ENCODE measurements around the gene FAM210B.
A peak's percentile ranks its signal among the peaks of the same experiment; 100 is the strongest.
"Not testable (repeated sequence)": the region's sequence is repeated elsewhere in the genome, so short reads cannot be mapped to it uniquely, and the experiment has no call there.

The FAM210B gene

GRCh38 chr20:56393653-56394052 is 34.9 kb downstream of the FAM210B start:
- no peak for DNase-seq

- DNase-seq, result no peak
Measured at GRCh38 chr20:56395166-56395565, 36.4 kb downstream of the FAM210B start.

DNA sequence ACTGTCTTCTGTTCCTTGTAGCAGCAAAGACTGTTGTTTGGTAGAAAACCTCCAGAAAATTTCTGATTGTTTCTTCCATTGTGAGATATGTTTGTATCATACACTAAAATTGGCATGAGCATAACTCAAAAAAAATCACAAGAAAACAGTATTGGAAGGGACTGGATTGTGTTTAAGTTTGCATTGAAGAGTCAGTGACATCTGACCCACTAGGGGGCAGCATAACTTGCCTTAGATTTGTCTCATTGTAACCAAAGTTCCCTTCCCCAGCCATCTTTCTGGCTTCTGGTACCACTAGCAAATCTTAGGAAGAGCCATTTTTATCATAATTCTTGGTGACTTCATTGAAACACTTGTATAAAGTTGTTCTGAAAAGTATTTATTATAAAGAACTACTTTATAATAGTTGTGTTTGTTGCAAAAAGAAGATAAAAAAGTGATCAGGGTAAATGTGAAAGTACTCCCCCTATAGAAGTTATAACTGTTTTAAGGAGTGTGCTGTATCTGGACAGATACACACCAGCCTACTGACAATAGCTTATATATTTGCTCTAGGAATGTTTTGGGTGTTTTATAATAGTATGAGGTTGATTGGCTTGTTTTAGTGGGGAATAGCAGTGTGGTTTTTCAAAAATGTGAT is 41.3 kb downstream of the FAM210B start:
- DNase-seq, result peak; percentile 36

DNA sequence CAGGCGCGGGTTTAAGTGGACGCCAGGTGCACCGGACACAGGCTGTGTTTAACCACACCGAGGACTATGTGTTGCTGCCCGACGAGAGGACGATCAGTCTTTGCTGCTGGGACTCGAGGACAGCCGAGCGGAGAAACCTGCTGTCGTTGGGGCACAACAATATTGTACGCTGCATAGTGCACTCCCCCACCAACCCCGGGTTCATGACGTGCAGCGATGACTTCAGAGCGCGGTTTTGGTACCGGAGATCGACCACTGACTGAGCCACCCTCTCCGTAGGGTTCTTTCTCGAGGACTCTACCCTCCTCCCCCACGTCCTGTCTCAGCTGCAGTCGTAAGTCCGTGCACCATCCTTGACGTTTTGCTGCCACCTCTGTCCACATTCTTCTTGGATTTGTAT is 44.7 kb downstream of the FAM210B start:
- no peak for DNase-seq

- DNase-seq, result not testable (repeated sequence)
Measured at GRCh38 chr20:56405356-56405755, 46.6 kb downstream of the FAM210B start.

DNA sequence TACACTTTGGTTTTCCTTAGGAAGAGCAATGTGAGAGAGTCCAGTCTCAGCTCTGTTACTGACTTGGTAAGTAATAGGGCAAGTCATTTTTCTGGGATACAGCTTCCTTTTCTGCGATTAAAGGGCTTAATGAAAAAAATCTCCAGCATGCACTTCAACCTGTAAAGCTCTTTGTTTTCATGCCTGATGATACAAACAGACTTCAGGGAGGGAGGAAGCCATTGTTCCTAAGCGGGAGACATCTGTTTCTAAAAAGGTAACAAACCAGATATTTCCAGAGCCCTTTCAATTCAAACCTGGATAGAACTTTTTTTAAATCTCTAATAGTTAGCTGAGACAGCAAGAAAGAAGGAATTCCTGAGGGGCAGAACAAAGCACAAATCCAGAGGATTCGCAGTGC is 48.1 kb downstream of the FAM210B start:
- DNase-seq, result no peak

DNA sequence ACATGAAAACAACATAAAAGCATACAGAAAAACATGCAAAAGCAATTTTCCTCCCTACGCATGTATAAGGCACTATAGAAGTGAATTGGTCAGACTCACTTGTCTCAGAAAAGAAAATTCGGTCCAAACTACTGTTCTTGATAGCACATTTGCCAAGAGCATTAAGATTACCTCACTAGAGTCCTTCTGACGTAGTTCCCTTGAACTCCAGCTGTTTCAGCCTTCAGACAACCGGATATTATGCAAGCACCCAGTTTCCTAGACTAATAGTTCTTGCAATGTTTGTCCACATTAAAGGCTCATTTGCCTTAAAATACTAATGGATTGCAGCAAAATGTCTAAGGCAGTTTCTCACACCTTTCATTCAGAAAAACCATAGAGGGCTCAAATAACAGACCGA is 50.7 kb downstream of the FAM210B start:
- DNase-seq, result no peak

- no peak for DNase-seq
Measured at GRCh38 chr20:56409956-56410355, 51.2 kb downstream of the FAM210B start.

GRCh38 chr20:56411287-56411686 is 52.5 kb downstream of the FAM210B start:
- DNase-seq, result not testable (repeated sequence)

- peak; percentile 6 for DNase-seq
Measured at GRCh38 chr20:56411759-56412472, 53.1 kb downstream of the FAM210B start, which contains the start of gene CASS4. Gene CASS4, plus strand, starts transcription at chr20:56412260. Its CDS starts 199 bp downstream, at chr20:56412459.

DNA sequence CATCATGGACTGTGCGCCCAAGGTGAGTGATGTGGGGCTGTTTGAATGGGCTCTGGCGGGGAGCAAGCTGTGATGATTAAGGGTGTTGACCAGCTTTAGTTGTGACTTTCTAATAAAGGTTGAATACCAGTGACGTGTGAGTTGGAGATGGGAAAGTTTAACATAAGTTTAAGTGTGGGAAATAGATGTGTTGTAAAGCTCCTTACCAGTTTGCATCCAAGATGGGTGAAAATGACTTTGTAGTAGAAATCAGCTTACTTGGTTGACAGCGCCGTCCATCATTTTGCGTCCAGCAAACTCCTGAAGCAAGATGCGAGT is 53.7 kb downstream of the FAM210B start:
- no peak for DNase-seq

GRCh38 chr20:56412949-56413348 is 54.2 kb downstream of the FAM210B start:
- no peak for DNase-seq

- DNase-seq, result peak; percentile 7
Measured at GRCh38 chr20:56414842-56415765, 56.3 kb downstream of the FAM210B start.

GRCh38 chr20:56417402-56417801 is 58.6 kb downstream of the FAM210B start:
- no peak for DNase-seq

DNA sequence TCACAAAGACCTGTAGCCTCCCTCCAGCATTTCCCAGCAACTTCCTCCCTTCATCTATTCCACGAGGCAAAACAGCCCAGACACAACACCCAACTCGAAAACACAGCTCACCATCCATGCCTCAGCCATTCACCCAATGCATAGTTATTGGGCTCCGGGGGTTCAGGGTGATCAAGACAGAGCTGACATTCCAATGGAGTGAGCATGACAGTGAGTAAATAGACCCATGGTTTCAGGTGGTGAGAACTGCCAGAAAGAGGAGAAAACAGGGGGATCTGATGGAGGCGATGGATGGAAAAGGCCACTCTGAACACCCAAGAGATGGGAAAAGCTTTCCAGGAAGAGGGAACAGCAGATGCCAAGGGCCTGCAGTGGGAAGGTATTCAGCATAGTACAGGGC is 59.1 kb downstream of the FAM210B start:
- no peak for DNase-seq

Data from effector CD8-positive, alpha-beta T cell (primary cell).